SU-DHL-6 (cell line): Measurements from ENCODE around the gene AADAT.
"Not testable (repeated sequence)": the region's sequence is repeated elsewhere in the genome, so short reads cannot be mapped to it uniquely, and the experiment has no call there.

ENCODE experiments used
- H2AFZ ChIP-seq: fragments of 200-600 bp; sonication (generic); 2 replicates; pipeline ENCODE4 v1.6.1; 2014; ENCODE audit warnings: low read depth, mild to moderate bottlenecking, moderate library complexity, mixed read lengths, antibody characterized with exemption, low read length; ENCODE audit not compliant: severe bottlenecking
- H3F3A ChIP-seq: fragments of 200-600 bp; shearing (Covaris generic); 2 replicates; pipeline ENCODE4 v1.6.0; 2016; ENCODE audit warnings: antibody characterized with exemption, mild to moderate bottlenecking; ENCODE audit not compliant: insufficient read depth
- H3K27ac ChIP-seq: fragments of 200-600 bp; sonication (generic); 2 replicates; pipeline ENCODE4 v1.5.1; 2016; ENCODE audit warnings: low read depth, mild to moderate bottlenecking, low read length, moderate library complexity, mixed read lengths
- H3K27me3 ChIP-seq: fragments of 200-600 bp; sonication (generic), shearing (Covaris generic); 2 replicates; pipeline ENCODE4 v1.6.0; 2014; ENCODE audit warnings: mild to moderate bottlenecking, low read length
- H3K36me3 ChIP-seq: fragments of 200-600 bp; sonication (generic); 2 replicates; pipeline ENCODE4 v1.6.1; 2014; ENCODE audit warnings: mild to moderate bottlenecking, low read length, mixed read lengths
- H3K4me2 ChIP-seq: fragments of 300-600, 200-600 bp; shearing (Covaris generic), sonication (generic); 2 replicates; pipeline ENCODE4 v1.6.0; 2014; ENCODE audit warnings: low read length, low read depth, mild to moderate bottlenecking; ENCODE audit not compliant: poor library complexity, severe bottlenecking
- H3K4me3 ChIP-seq: fragments of 200-600 bp; sonication (generic); 2 replicates; pipeline ENCODE4 v1.5.1; 2014; ENCODE audit warnings: antibody characterized with exemption, low read length, mild to moderate bottlenecking, mixed read lengths; ENCODE audit not compliant: insufficient read depth, poor library complexity, severe bottlenecking
- H3K79me2 ChIP-seq: fragments of 200-600 bp; sonication (generic); 2 replicates; pipeline ENCODE4 v1.6.1; 2014; ENCODE audit warnings: mild to moderate bottlenecking, low read length, moderate library complexity; ENCODE audit not compliant: insufficient read depth
- H3K9ac ChIP-seq: fragments of 200-600 bp; sonication (generic); 2 replicates; pipeline ENCODE4 v1.7.0; 2014; ENCODE audit warnings: mild to moderate bottlenecking, low read length
- H3K9me2 ChIP-seq: fragments of 200-600 bp; sonication (generic); replicated peaks from 2 replicates; pipeline ENCODE4 v1.6.1; 2014; ENCODE audit warnings: low read length; ENCODE audit not compliant: insufficient read depth
- H3K9me3 ChIP-seq: fragments of 200-600 bp; sonication (generic); 2 replicates; pipeline ENCODE4 v1.6.1; 2014; ENCODE audit warnings: low read length, mixed read lengths; ENCODE audit not compliant: insufficient read depth
- H4K20me1 ChIP-seq: fragments of 200-600 bp; sonication (generic); 2 replicates; pipeline ENCODE4 v1.6.1; 2014; ENCODE audit warnings: low read depth, mild to moderate bottlenecking, antibody characterized with exemption, low read length, moderate library complexity, mixed read lengths
- EZH2phosphoT487 ChIP-seq: fragments of 200-600 bp; sonication (generic), shearing (Covaris generic); conservative IDR thresholded peaks from 2 replicates; pipeline ENCODE4 v1.6.1; 2018; ENCODE audit warnings: mild to moderate bottlenecking, antibody characterized with exemption, low read length, moderate library complexity, mixed read lengths
- TF ChIP-seq, protein P1 (sequence below): fragments of 200-600 bp; sonication (generic); IDR thresholded peaks from one replicate; pipeline ENCODE4 v1.5.1; 2017; ENCODE audit warnings: antibody characterized with exemption, mild to moderate bottlenecking, low read length, moderate library complexity; ENCODE audit not compliant: insufficient read depth, poor library complexity, severe bottlenecking

Gene AADAT

DNA sequence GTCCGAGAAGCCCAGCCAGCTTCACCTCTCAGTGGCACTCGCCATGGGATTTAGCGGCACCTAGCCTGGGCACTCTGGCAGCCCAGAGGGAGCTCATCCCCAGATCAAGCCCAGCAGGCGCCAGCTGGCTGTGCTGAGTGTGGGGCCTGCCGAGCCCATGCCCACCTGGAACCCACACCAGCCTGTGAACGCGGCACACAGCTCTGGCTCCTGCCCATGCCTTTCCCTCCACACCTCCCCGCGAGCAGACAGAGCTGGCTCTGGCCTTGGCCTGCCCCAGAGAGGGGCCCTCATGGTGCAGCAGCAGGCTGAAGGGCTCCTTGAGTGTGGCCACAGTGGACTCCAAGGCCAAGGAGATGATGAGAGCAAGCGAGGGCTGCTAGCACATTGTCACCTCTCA, 38.0 kb upstream of the AADAT start:
- H3K9me3 ChIP-seq = no peaks in the 10 kb centered on the region
- H3K9ac ChIP-seq = no peak overlapping the region
- TF ChIP-seq, protein P1, sequence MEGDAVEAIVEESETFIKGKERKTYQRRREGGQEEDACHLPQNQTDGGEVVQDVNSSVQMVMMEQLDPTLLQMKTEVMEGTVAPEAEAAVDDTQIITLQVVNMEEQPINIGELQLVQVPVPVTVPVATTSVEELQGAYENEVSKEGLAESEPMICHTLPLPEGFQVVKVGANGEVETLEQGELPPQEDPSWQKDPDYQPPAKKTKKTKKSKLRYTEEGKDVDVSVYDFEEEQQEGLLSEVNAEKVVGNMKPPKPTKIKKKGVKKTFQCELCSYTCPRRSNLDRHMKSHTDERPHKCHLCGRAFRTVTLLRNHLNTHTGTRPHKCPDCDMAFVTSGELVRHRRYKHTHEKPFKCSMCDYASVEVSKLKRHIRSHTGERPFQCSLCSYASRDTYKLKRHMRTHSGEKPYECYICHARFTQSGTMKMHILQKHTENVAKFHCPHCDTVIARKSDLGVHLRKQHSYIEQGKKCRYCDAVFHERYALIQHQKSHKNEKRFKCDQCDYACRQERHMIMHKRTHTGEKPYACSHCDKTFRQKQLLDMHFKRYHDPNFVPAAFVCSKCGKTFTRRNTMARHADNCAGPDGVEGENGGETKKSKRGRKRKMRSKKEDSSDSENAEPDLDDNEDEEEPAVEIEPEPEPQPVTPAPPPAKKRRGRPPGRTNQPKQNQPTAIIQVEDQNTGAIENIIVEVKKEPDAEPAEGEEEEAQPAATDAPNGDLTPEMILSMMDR = no peak
- no peak for TF ChIP-seq EZH2phosphoT487
- H3K79me2 ChIP-seq = no peaks in the 10 kb centered on the region
- H3K4me2 ChIP-seq = no peak overlapping the region
- no peak overlapping the region for H2AFZ ChIP-seq
- no peaks in the 10 kb centered on the region for H4K20me1 ChIP-seq
- no peak overlapping the region for H3K27ac ChIP-seq
- no peaks in the 10 kb centered on the region for H3K9me2 ChIP-seq
- H3F3A ChIP-seq = no peaks in the 10 kb centered on the region
- no peaks in the 10 kb centered on the region for H3K36me3 ChIP-seq
- no peaks in the 10 kb centered on the region for H3K27me3 ChIP-seq
- H3K4me3 ChIP-seq = no peak overlapping the region

DNA sequence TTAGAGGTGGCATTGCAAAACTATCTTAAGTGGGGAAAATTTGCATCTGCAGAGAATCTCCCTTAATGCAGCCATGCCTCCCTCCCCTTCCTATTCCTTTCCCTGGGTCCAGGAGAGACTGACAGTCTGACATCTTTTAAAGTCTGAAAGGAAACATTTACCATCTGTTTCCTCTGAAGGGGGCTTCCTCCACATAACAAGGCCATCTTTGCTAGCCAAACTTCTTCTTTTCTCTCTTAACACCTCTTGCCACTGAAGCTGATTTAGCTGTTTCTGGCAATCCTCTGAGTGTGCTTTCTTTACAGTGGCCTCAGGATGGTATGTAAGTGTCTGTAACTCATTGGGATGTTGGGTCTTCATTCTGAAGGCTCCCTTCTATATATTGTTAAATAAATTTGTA, 34.6 kb upstream of the AADAT start:
- H3F3A ChIP-seq = no peaks in the 10 kb centered on the region
- no peaks in the 10 kb centered on the region for H3K9me3 ChIP-seq
- no peaks in the 10 kb centered on the region for H3K79me2 ChIP-seq
- no peak overlapping the region for H2AFZ ChIP-seq
- no peaks in the 10 kb centered on the region for H3K36me3 ChIP-seq
- no peak overlapping the region for H3K4me2 ChIP-seq
- H3K9ac ChIP-seq = no peak overlapping the region
- no peaks in the 10 kb centered on the region for H3K9me2 ChIP-seq
- no peak overlapping the region for H3K27ac ChIP-seq
- no peak overlapping the region for H3K4me3 ChIP-seq
- H4K20me1 ChIP-seq = no peaks in the 10 kb centered on the region
- no peak for TF ChIP-seq EZH2phosphoT487
- no peaks in the 10 kb centered on the region for H3K27me3 ChIP-seq

DNA sequence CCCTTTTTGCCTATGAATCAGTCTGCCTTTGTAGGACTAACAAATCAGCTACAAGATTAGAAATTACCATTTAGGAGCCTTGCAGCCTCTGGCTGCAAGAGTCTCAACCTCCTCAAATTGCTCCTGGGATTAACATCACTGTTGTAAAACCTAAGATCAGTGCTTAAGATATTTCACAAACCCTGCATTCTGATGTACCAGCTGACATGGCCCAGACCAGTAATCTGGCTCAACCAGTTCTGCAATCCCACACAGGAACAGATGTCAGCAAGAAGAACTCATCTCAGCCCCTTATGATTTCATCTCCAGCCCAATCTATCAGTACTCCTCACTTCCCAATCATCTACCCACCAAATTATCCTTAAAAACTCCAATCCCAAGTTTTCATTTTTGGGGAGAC, 32.5 kb upstream of the AADAT start:
- TF ChIP-seq EZH2phosphoT487 = no peak
- Histone ChIP-seq H3K27ac (no peak overlapping the region), H2AFZ (no peak overlapping the region), H3K36me3 (no peaks in the 10 kb centered on the region), H4K20me1 (no peaks in the 10 kb centered on the region), H3K9me2 (no peaks in the 10 kb centered on the region), H3K9me3 (no peaks in the 10 kb centered on the region), H3K9ac (no peak overlapping the region), H3K27me3 (no peaks in the 10 kb centered on the region), H3F3A (no peaks in the 10 kb centered on the region), H3K4me3 (no peak overlapping the region), H3K4me2 (no peak overlapping the region), H3K79me2 (no peaks in the 10 kb centered on the region)

DNA sequence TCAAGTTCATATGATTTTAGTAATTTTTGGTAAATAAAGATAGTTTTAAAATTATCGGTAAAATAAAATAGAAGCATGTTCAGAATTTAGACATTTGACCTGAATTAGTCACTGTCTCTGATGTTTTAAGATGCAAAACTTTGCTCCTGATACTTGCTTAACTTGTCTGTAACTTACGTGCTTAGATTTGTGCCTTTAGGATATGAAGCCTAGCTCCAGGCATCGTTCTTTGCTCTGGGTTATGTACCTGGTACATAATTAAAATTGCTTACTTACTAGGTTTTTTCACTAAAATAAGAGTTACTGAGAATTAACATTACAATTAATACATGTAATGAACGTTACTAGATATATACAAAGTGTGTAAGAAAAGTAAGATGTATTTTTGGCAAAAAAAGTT, 24.9 kb upstream of the AADAT start:
- no peaks in the 10 kb centered on the region for H3K9me2 ChIP-seq
- no peaks in the 10 kb centered on the region for H4K20me1 ChIP-seq
- H3K27me3 ChIP-seq = no peaks in the 10 kb centered on the region
- no peak overlapping the region for H2AFZ ChIP-seq
- H3K79me2 ChIP-seq = no peaks in the 10 kb centered on the region
- no peak overlapping the region for H3K4me3 ChIP-seq
- H3K4me2 ChIP-seq = no peak overlapping the region
- TF ChIP-seq, protein P1 = no peak
- no peak for TF ChIP-seq EZH2phosphoT487
- no peak overlapping the region for H3K27ac ChIP-seq
- H3K9me3 ChIP-seq = no peaks in the 10 kb centered on the region
- no peak overlapping the region for H3K9ac ChIP-seq
- no peaks in the 10 kb centered on the region for H3K36me3 ChIP-seq
- H3F3A ChIP-seq = no peaks in the 10 kb centered on the region

GRCh38 chr4:170114183-170114582, 24.4 kb upstream of the AADAT start:
- H3K9me2 ChIP-seq, H3K9ac ChIP-seq, H3K79me2 ChIP-seq, H3K36me3 ChIP-seq, H3K9me3 ChIP-seq, H2AFZ ChIP-seq, H4K20me1 ChIP-seq, H3K27me3 ChIP-seq, H3K4me3 ChIP-seq, H3K4me2 ChIP-seq, H3K27ac ChIP-seq, H3F3A ChIP-seq: not testable (repeated sequence)
